PFSK-1 (cell line): ENCODE results near the gene ZC3H4.

Source experiments
- FOXP2 ChIP-seq: optimal IDR thresholded peaks from 2 replicates; pipeline ENCODE3; 2011; ENCODE audit warnings: borderline replicate concordance, control low read depth, inconsistent platforms; ENCODE audit not compliant: insufficient read depth; ENCODE audit errors: extremely low read length, extremely low read depth
- POLR2AphosphoS5 ChIP-seq: IDR thresholded peaks from 2 replicates; pipeline ENCODE4 v1.6.1; 2012; ENCODE audit warnings: low read depth, mild to moderate bottlenecking, control low read depth, low read length, moderate library complexity
- REST ChIP-seq, 2 experiments: IDR thresholded peaks; 2 replicates each; pipeline versions ENCODE4 v1.6.1 to v1.8.0; 2011 to 2012; ENCODE audit warnings: low read depth in 2 of 2, low read length in 2 of 2, control low read depth in 1 of 2, inconsistent platforms in 1 of 2, mild to moderate bottlenecking in 1 of 2, moderate library complexity in 1 of 2; ENCODE audit not compliant: insufficient read depth in 1 of 2
- SIN3A ChIP-seq: IDR thresholded peaks from 2 replicates; pipeline ENCODE4 v1.6.1; 2012; ENCODE audit warnings: mild to moderate bottlenecking, low read length, moderate library complexity, borderline replicate concordance; ENCODE audit not compliant: insufficient read depth
- TAF1 ChIP-seq: IDR thresholded peaks from 2 replicates; pipeline ENCODE4 v1.6.1; 2012; ENCODE audit warnings: low read length, control low read depth, borderline replicate concordance; ENCODE audit not compliant: insufficient read depth

ZC3H4 gene

GRCh38 chr19:47057328-47057727 is 56.2 kb downstream of the ZC3H4 start:
- TF ChIP-seq POLR2AphosphoS5 (no peak), FOXP2 (no peak)

- TF ChIP-seq FOXP2 (no peak), TAF1 (no peak), REST (IDR thresholded peaks at IDR 0.05; ENCODE audit: insufficient read depth in 1 of 2, low read depth in 2 of 2, low read length in 2 of 2) (no peak), SIN3A (no peak), POLR2AphosphoS5 (no peak)
Observed at GRCh38 chr19:47056411-47056810, 57.2 kb downstream of the ZC3H4 start.

- TF ChIP-seq TAF1 = no peak
- TF ChIP-seq FOXP2 = no peak
- no peak for TF ChIP-seq REST (IDR thresholded peaks at IDR 0.05; ENCODE audit: insufficient read depth in 1 of 2, low read depth in 2 of 2, low read length in 2 of 2)
- no peak for TF ChIP-seq SIN3A
Observed at GRCh38 chr19:47049307-47049700, 64.3 kb downstream of the ZC3H4 start.

GRCh38 chr19:47047763-47048405 is 65.7 kb downstream of the ZC3H4 start:
- TF ChIP-seq REST (IDR thresholded peaks at IDR 0.05; ENCODE audit: insufficient read depth in 1 of 2, low read depth in 2 of 2, low read length in 2 of 2) (no peak), SIN3A (no peak), FOXP2 (no peak), TAF1 (peak; percentile 80; the same call in 1 of the 2 replicates), POLR2AphosphoS5 (peak; percentile 86; the same call in 1 of the 2 replicates)

- TF ChIP-seq FOXP2 (no peak), TAF1 (no peak), SIN3A (no peak), REST (IDR thresholded peaks at IDR 0.05; ENCODE audit: insufficient read depth in 1 of 2, low read depth in 2 of 2, low read length in 2 of 2) (no peak), POLR2AphosphoS5 (no peak)
Observed at GRCh38 chr19:47047272-47047762, 66.3 kb downstream of the ZC3H4 start.
